Activated CD8-positive, alpha-beta memory T cell treated with anti-CD3 and anti-CD28 coated beads, Interleukin-2, amount 50 U/mL, for 24 hours (primary cell): ENCODE results near the gene ROBO1.
"Not testable (repeated sequence)": the region's sequence is repeated elsewhere in the genome, so short reads cannot be mapped to it uniquely, and the experiment has no call there.

Experiments
- DNase-seq: peaks from one replicate; pipeline ENCODE4 v3.0.0-alpha.2; 2020; ENCODE audit errors: extremely low read depth

The ROBO1 gene

DNA sequence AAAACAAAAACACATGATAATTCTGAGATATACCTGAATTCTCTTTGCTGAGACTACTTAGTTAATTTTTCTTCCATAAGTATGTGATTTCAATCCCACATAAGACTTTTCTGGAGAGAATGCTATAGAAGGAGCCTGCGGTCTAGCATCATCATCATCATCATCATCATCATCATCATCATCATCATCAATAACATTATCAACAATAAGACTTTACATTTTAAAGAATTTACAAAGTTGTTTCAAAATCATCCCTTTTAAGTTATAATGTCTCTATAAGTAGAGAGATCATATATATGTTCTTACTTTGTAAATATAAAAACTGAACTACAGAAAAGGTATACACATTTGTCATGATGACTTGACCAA lies 965.3 kb downstream of the ROBO1 start:
- no peak for DNase-seq

- no peak for DNase-seq
These were observed 965.8 kb downstream of the ROBO1 start for GRCh38 chr3:78801926-78802561.

DNA sequence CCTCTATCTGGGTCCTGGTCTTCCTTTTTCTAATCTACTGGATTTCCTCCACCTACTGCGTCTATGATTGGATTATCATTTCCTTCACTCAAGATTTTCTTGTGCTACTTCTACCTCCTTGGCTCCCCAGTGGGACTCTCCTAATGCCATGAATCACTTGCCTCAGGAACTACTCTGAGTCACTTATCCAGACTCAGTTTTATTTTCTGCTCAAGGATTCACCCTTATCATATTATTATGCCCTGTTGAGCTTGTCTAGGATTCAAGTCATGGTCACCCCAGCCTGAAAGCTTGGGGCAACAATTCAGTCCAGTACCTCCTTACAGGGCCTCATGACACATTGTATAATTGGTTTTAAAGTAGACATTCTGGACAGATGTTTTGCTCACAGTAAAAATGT lies 968.1 kb downstream of the ROBO1 start:
- DNase-seq, result no peak

- no peak for DNase-seq
These were observed 969.4 kb downstream of the ROBO1 start for GRCh38 chr3:78798266-78798832.

DNA sequence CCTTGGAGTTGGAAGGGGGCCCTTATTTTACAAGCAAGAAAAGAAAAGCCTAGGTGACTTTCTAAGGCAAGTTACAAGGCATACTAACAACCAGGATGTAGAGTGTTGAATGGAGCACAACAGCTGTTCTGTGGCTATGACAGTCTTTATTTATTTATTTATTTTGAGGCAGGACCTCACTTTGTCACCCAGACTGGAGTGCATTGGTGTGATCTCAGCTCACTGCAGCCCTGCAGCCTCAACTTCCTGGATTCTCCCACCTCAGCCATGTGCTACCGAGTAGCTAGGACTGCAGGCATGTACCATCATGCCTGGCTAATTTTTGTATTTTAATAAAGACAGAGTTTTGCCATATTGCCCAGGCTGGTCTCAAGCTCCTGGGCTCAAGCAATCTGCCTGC lies 973.4 kb downstream of the ROBO1 start:
- DNase-seq, result no peak

DNA sequence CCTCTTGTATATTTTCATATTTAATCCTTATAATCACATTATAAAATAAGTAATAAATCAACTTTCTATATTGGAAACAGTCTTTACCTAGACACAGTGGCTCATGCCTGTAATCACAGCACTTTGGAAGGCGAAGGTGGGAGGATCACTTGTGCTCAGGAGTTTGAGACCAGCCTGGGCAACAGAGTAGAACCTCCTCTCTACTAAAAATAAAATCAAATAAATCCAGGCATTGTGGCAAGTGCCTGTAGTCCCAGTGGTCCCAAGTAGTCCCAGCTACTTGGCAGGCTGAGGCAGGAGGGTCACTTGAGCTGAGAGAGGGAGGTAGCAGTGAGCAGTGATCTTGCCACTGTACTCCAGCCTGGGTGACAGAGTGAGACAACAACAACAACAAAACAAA lies 975.1 kb downstream of the ROBO1 start:
- DNase-seq, result no peak

DNA sequence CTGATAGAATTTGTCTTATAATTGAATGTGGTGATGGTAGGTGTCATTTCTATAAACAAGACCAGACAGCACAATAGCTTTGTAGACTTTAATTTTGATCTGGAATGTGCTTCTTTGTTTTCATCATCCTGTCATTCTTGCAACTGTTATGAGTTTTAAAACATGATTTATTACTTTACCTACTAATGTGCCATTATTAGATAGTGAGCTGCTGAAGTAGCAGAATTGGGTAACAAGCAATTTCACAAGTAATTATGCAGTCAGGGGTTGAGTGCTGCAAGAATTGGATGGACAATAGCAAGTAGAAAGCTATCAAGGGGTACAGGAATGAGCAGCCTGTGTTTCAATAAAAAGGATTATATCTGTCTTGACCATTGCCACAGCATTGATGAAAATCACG lies 975.6 kb downstream of the ROBO1 start:
- DNase-seq, result no peak

DNA sequence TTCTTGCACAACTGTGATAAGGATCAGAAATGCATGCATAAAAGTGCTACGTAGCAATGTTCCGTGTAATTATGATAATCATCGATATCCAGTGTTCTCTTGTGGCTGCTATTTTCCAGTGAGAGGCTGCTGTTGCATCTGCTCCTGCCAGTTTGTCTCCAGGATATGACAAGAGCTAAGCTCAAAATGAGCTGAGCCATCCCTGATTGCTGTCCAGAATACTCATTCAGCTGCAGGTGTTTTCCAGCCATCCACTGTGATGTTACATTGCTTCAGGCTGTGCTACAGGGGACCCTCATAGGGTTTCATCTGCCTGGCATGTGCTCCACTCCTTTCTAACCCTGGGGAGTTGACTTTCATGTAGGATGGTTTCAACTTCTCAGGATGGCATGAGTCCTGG lies 976.0 kb downstream of the ROBO1 start:
- DNase-seq, result no peak

DNA sequence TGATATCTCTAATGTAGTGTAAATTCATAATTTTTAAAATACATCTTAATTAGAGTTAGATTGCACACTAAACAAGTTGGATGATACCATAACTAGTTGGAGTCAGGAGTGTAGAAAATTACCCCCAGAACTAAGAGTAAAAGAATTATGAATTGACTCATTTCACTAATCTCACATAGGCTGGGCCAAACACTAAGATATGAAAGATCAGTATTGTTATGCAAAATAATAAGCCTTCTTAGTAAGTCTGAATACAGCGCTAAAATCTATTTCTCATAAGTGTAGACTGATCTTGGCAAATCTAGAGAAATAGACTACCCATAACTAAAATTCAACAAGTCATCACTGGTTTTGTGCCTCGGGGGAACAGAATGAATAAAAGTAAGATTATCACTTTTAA lies 979.0 kb downstream of the ROBO1 start:
- no peak for DNase-seq

DNA sequence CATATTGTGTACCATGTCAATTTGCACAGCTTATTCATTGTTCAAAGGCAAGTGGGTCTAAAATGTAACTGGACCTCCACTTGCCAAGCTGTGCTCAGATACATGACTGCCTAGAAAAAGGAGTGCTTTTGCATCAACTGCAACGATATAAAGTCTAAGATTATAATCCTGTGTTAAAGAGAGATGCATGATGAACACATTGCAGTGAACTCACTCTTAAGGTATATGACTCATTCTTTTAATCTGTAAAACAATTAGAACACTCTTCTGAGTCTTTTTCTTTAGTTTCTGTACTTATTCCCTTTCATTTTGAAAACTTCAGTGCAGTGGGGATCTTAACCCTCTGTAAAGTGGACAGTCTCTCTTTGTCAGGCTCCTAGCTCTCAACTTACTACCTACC lies 982.8 kb downstream of the ROBO1 start:
- no peak for DNase-seq

GRCh38 chr3:78781351-78781750 lies 986.4 kb downstream of the ROBO1 start:
- DNase-seq, result no peak

DNA sequence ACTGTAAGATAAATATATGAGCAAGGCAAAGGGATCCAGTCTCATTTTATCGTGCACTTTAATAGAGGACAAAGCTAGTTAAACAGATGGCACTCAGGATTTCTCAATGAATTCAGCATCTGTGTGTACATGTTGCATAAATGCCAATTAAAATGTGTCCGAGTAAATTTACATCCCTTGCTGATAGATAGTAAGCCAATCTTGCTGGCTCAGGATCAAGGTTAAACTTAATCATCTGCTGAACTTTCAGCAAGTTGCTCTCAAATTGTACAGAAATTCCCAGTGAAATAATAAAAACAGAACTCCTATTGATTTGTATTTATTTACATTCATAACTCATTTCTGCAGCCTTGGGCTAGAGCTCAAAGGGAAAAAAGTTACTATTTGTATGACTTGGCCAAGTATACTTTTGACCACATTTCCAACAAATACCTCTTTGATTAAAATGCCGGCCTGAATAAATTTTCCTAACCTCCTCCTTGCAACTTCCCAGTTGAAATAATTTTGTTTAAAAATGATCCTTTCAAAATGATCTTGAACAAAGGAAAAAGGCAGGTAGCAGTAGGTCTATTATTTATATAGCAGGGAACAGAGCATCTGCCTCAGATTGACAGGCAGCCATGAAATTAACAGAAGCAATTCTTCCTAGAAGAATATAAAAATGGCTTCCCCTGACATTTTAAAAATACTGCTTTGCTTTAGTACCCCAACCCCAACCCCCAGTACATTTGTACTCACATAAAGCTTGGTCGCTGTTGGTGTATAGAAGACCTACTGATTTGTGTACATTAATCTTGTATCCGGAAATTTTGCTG lies 1001.9 kb downstream of the ROBO1 start:
- DNase-seq, result no peak

GRCh38 chr3:78764634-78765033 lies 1003.2 kb downstream of the ROBO1 start:
- DNase-seq, result no peak

GRCh38 chr3:78762121-78762520 lies 1005.7 kb downstream of the ROBO1 start:
- no peak for DNase-seq

GRCh38 chr3:78761126-78761525 lies 1006.7 kb downstream of the ROBO1 start:
- DNase-seq, result no peak

DNA sequence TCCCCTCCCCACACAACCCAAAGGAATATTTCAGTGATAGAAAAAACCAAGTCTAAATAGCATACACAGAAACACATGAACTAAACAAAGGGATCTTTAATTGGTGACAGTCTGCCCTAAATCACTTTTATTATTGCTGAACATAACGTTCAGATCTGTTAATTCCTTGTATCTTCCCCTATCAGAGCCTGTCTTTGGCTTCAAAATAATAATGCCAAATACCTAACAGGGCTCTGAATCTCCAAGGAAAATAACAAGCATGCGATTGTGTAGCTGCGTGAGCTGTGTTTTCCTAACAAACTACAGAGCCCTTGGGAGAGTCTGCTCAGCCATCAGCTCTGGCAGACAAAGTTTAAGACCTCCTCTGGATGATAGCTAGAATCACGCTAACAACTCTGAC lies 1010.1 kb downstream of the ROBO1 start:
- DNase-seq, result no peak

GRCh38 chr3:78754066-78754743 lies 1013.6 kb downstream of the ROBO1 start:
- DNase-seq, result no peak

DNA sequence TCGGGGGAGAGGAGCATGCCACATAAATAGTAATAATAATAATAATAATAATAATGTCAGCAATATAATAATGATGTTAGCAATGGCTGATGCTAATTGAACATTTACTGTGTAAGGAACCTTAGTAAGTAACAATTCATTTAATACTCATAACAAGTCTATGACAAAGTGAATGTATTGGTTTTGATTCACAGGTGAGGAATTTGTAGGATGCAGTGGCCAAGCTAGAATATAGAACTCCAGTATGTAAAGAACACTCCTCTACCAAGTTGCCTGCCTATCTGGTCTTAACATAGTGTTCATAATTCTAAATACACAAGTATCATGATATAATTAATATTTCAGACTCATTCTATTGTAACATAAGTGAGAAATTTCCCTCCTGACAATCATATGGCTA lies 1016.5 kb downstream of the ROBO1 start:
- no peak for DNase-seq

DNA sequence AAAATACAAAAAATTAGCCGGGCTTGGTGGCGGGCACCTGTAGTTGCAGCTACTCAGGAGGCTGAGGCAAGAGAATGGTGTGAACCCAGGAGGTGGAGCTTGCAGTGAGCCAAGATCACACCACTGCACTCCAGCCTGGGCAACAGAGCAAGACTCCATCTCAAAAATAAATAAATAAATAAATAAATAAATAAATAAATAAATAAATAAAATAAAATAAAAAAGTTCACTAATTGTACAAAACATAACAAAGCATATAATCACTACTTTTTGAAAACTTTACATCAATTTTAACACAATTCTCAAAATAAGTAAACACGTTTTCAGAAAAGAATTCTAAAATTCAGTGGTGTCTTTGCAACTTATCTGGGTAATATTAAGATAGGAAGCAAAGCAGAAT lies 1017.5 kb downstream of the ROBO1 start:
- not testable (repeated sequence) for DNase-seq

DNA sequence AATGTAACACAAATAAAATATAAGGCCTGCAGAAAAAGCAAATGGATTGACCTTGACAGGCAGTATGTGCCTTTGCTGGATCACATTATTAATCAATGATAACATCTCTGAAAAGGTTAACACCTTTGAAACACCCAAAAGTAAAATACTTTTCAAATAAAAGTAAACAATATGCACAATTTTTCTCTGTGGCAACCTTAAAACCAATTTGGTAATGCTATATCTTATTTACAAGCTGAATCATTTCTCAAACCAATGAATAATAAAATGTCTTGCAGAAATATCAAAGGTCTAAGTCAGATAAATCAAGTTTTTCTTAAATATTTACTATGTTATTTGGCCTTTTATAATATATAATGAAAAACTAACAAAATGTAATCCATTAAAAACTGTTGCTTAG lies 1018.7 kb downstream of the ROBO1 start:
- DNase-seq, result no peak

DNA sequence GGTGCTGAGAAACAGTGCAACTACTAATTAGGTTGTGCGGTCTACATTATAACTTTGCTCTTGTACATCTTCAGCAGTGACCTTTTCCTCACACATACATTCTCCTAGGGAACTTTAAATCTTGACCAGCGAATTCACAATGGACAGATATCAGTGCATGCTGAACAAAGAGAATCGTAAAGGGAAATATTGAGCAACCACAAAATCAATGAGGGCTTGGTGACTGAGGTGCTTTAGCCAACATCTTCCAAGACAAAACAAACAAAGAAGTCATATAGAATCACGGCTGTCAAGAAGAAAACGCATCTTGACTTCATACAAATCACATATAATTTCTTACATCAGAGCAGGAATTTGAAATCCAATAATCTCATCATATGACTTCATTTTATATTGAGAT lies 1022.0 kb downstream of the ROBO1 start:
- DNase-seq, result no peak

GRCh38 chr3:78742491-78742890 lies 1025.3 kb downstream of the ROBO1 start:
- no peak for DNase-seq

DNA sequence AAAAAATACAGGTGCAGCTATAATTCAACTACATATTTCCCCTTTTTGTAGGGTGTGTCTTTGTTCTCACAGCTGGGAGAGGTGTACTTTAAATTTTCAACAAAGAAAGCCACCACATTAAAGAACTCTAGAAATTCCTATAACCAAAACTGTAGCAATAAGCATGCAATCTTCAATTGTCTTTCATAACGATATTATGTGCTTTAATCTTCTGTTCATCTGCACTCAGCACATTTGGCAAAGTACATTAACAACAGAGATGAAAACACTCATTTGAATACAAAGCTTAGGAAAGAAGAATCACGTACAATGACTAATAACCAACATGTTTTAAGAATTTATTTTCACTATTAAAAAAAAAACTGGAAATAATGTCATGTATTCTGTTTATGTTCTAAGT lies 1025.8 kb downstream of the ROBO1 start:
- DNase-seq, result no peak
